ENCODE results near the gene SPATS2L. TPM values are rescaled to one million over a fixed set of nuclear protein-coding genes. Genes with fewer than 3 reads are reported as not detected.

SPATS2L gene
- total and polyA plus RNA-seq, 2 donors (not counting 1 experiment from before 2014, with no cell fraction given) = 0.27 to 0.44 TPM

DNA sequence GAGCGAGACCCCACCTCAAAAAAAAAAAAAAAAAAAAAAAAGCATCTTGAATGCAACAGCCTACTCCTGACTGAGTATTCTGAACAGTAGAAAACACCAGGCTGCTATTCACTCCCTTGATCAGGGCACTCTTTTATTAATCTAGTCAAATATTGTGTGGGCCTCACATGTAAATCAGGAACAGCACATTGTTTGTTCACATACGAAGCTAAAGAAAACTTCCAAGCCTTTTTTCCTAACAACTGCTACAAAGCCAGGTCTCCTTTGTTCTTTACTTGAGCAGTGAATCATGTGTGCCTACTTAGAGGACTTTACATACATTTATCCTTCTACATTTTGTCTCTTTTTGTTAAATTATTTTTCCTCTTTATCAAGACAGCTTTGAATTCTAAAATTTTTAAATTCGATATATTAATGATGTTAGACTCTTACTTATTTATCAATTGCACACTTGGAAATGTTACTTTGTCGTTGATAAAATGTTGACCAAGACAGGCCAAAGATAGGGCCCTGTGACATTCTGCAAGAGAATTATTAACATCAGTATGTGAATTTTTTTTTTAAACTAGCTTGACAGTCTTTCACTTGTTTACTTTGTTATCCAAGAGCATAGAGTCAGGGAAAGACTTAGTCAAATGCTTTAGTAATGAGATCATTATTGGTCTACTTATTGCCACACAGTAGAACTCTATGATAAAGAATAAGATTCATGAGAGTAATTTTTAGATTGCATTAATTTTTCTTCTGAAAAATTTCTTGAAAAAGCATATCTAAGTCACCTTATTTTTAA, 13.2 kb downstream of the SPATS2L start:
- no peak for DNase-seq
- Mint-ChIP-seq H3K9me3 (ENCODE audit: insufficient read depth) (no peaks in the 10 kb centered on the region), H3K27me3 (peaks cover 12% of the 10 kb centered on the region), H3K4me1 (no peaks in the 10 kb centered on the region), H3K4me3 (no peak overlapping the region), H3K27ac (no peak overlapping the region)
- H3K4me3 ChIP-seq (ENCODE audit: control extremely low read depth in 1 of 5, extremely low read depth in 1 of 5, insufficient read depth in 1 of 5, low read depth in 2 of 5, low read length in 4 of 5) = no peak overlapping the region
- TF ChIP-seq, protein P1, sequence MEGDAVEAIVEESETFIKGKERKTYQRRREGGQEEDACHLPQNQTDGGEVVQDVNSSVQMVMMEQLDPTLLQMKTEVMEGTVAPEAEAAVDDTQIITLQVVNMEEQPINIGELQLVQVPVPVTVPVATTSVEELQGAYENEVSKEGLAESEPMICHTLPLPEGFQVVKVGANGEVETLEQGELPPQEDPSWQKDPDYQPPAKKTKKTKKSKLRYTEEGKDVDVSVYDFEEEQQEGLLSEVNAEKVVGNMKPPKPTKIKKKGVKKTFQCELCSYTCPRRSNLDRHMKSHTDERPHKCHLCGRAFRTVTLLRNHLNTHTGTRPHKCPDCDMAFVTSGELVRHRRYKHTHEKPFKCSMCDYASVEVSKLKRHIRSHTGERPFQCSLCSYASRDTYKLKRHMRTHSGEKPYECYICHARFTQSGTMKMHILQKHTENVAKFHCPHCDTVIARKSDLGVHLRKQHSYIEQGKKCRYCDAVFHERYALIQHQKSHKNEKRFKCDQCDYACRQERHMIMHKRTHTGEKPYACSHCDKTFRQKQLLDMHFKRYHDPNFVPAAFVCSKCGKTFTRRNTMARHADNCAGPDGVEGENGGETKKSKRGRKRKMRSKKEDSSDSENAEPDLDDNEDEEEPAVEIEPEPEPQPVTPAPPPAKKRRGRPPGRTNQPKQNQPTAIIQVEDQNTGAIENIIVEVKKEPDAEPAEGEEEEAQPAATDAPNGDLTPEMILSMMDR (IDR thresholded peaks at IDR 0.05) = no peak
- TF ChIP-seq EZH2 (IDR thresholded peaks at IDR 0.05; ENCODE audit: borderline replicate concordance, insufficient read depth, low read depth, low read length, poor library complexity, severe bottlenecking) = no peak
- H3K9ac ChIP-seq (ENCODE audit: low read length) = no peak overlapping the region
- H3K4me1 ChIP-seq (ENCODE audit: control insufficient read depth in 2 of 2, insufficient read depth in 2 of 2, low read length in 2 of 2) = no peaks in the 10 kb centered on the region
- CTCF ChIA-PET = no interaction called here
- intact Hi-C loops (cut with micrococcal nuclease) = no loop called here
- no peak for ATAC-seq (ENCODE audit: low read depth)
- H3K9me3 ChIP-seq (ENCODE audit: control extremely low read depth in 1 of 3, control insufficient read depth in 2 of 3, insufficient read depth in 1 of 3, low read length in 2 of 3) = peaks cover 0 to 1% (median 0%) of the 10 kb centered on the region in 3 donors
- no peak overlapping the region for H3K27ac ChIP-seq (ENCODE audit: low read length in 2 of 2)
- H3K36me3 ChIP-seq (replicated peaks in 1 of 2; ENCODE audit: control extremely low read depth in 1 of 2, control insufficient read depth in 1 of 2, extremely low read depth in 1 of 2, insufficient read depth in 2 of 2, low read length in 1 of 2) = no peaks in the 10 kb centered on the region
- H2AFZ ChIP-seq (ENCODE audit: insufficient read depth, low read depth, low read length, poor library complexity, severe bottlenecking) = no peak overlapping the region
- H3K79me2 ChIP-seq (ENCODE audit: control insufficient read depth, insufficient read depth, low read length) = no peaks in the 10 kb centered on the region
- POLR2A ChIA-PET = no interaction called here
- no peaks in the 10 kb centered on the region for H4K20me1 ChIP-seq (ENCODE audit: control insufficient read depth, insufficient read depth, low read length, poor library complexity, severe bottlenecking)
- H3K4me2 ChIP-seq (replicated peaks; ENCODE audit: low read depth, low read length, poor library complexity, severe bottlenecking) = no peak overlapping the region
- WGBS (ENCODE audit: insufficient coverage) = no CpG with 5 or more reads among the region's 4 CpGs
- peaks cover 0 to 3% (median 0%) of the 10 kb centered on the region in 4 experiments for H3K27me3 ChIP-seq (replicated peaks in 1 of 4; ENCODE audit: control extremely low read depth in 1 of 4, control insufficient read depth in 3 of 4, insufficient read depth in 4 of 4, low read length in 3 of 4)

DNA sequence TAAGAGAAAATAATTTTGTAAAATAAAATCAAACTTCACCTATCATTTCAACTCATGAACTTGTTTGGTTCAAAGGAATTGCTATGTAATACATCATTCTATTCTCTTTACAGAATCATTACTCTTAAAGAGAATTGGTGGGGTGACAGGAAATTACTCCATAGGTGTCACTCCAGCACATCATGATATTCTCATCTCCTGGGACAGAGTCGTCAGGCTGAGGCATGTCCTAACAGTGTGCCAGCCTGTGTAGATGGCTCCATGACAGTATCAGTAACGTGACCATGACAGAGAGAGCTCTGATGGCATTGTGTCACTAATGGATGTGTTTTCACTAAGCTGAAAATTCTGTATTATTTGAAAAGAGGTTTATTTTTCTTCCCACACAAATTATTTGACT, 13.9 kb downstream of the SPATS2L start:
- Mint-ChIP-seq H3K27me3 (peaks cover 12% of the 10 kb centered on the region), H3K4me3 (no peak overlapping the region), H3K27ac (no peak overlapping the region), H3K9me3 (ENCODE audit: insufficient read depth) (no peaks in the 10 kb centered on the region), H3K4me1 (no peaks in the 10 kb centered on the region)
- H3K27me3 ChIP-seq (replicated peaks in 1 of 4; ENCODE audit: control extremely low read depth in 1 of 4, control insufficient read depth in 3 of 4, insufficient read depth in 4 of 4, low read length in 3 of 4) = peaks cover 0 to under 1% (median 0%) of the 10 kb centered on the region in 4 experiments
- no peaks in the 10 kb centered on the region for H4K20me1 ChIP-seq (ENCODE audit: control insufficient read depth, insufficient read depth, low read length, poor library complexity, severe bottlenecking)
- no peak overlapping the region for H3K4me3 ChIP-seq (ENCODE audit: control extremely low read depth in 1 of 5, extremely low read depth in 1 of 5, insufficient read depth in 1 of 5, low read depth in 2 of 5, low read length in 4 of 5)
- ChIA-PET CTCF (no interaction called here), POLR2A (no interaction called here)
- H3K4me2 ChIP-seq (replicated peaks; ENCODE audit: low read depth, low read length, poor library complexity, severe bottlenecking) = no peak overlapping the region
- H2AFZ ChIP-seq (ENCODE audit: insufficient read depth, low read depth, low read length, poor library complexity, severe bottlenecking) = no peak overlapping the region
- DNase-seq (no peak), ATAC-seq (ENCODE audit: low read depth) (no peak)
- no peak overlapping the region for H3K9ac ChIP-seq (ENCODE audit: low read length)
- WGBS (ENCODE audit: insufficient coverage) = no CpG with 5 or more reads among the region's 2 CpGs
- H3K79me2 ChIP-seq (ENCODE audit: control insufficient read depth, insufficient read depth, low read length) = no peaks in the 10 kb centered on the region
- H3K4me1 ChIP-seq (ENCODE audit: control insufficient read depth in 2 of 2, insufficient read depth in 2 of 2, low read length in 2 of 2) = no peaks in the 10 kb centered on the region
- no peak for TF ChIP-seq EZH2 (IDR thresholded peaks at IDR 0.05; ENCODE audit: borderline replicate concordance, insufficient read depth, low read depth, low read length, poor library complexity, severe bottlenecking)
- TF ChIP-seq, protein P1 (IDR thresholded peaks at IDR 0.05) = no peak
- H3K27ac ChIP-seq (ENCODE audit: low read length in 2 of 2) = no peak overlapping the region
- intact Hi-C loops (cut with micrococcal nuclease) = no loop called here
- no peaks in the 10 kb centered on the region for H3K36me3 ChIP-seq (replicated peaks in 1 of 2; ENCODE audit: control extremely low read depth in 1 of 2, control insufficient read depth in 1 of 2, extremely low read depth in 1 of 2, insufficient read depth in 2 of 2, low read length in 1 of 2)
- peaks cover 0 to 1% (median 0%) of the 10 kb centered on the region in 3 donors for H3K9me3 ChIP-seq (ENCODE audit: control extremely low read depth in 1 of 3, control insufficient read depth in 2 of 3, insufficient read depth in 1 of 3, low read length in 2 of 3)
